Uterus (tissue), 4 donors: ENCODE results near the gene RALGPS1. TPM values are rescaled to one million over a fixed set of nuclear protein-coding genes. Genes with fewer than 3 reads are reported as not detected.

ENCODE experiments used
- DNase-seq, 2 donors: peaks; one replicate each; pipeline ENCODE4 v3.0.0-alpha.2; 2019 to 2020
- H3K27ac ChIP-seq, 2 donors: fragments of 200-600 bp; sonication (generic); 1 replicate in 1 of 2; 2 replicates in 1 of 2; pipeline ENCODE4 v1.5.1; 2016 to 2018
- H3K27me3 ChIP-seq, 2 donors: fragments of 200-600 bp; sonication (generic); one replicate each; pipeline ENCODE4 v1.5.1; 2018 to 2019; ENCODE audit warnings: control low read depth in 1 of 2
- H3K36me3 ChIP-seq, 2 donors: fragments of 200-600 bp; sonication (generic); one replicate each; pipeline ENCODE4 v1.5.1; 2019; ENCODE audit warnings: control low read depth in 1 of 2
- H3K4me1 ChIP-seq, 2 donors: fragments of 200-600 bp; sonication (generic); one replicate each; pipeline ENCODE4 v1.5.1; 2018 to 2019; ENCODE audit warnings: control low read depth in 1 of 2
- H3K4me3 ChIP-seq, 2 donors: fragments of 200-600 bp; sonication (generic); 1 replicate in 1 of 2; 2 replicates in 1 of 2; pipeline ENCODE4 v1.5.1; 2018 to 2019; ENCODE audit warnings: mild to moderate bottlenecking in 1 of 2
- H3K9me3 ChIP-seq, 2 donors: fragments of 200-600 bp; sonication (generic); one replicate each; pipeline ENCODE4 v1.5.1; 2019; ENCODE audit warnings: control low read depth in 1 of 2
- POLR2A ChIP-seq, 2 donors: fragments of 450-650 bp; IDR thresholded peaks; one replicate each; pipeline ENCODE4 v1.6.1; 2016; ENCODE audit warnings: antibody characterized with exemption in 2 of 2, mild to moderate bottlenecking in 1 of 2, moderate library complexity in 1 of 2
- intact Hi-C: fragments of 100-400 bp; cut with DNase I; formaldehyde crosslinking; loops from one replicate; pipeline ENCODE4 v1.15.1; 2023; ENCODE audit warnings: low total_unique reads
- total RNA-seq, 4 donors: library from RNA; depleted of rRNA in 3 of 4; stranded (reverse); fragments of >200 nt in 3 of 4; gene quantifications; one replicate each; pipeline versions ENCODE4 v1.1.0 to v1.2.4, GENCODE V29; 2014 to 2023
- TF ChIP-seq, protein P1 (sequence below), 4 experiments: fragments of 200-600 bp in 2 of 4; fragments of 450-650 bp in 2 of 4; sonication (generic) in 2 of 4; IDR thresholded peaks; one replicate each; pipeline ENCODE4 v1.5.1; 2016 to 2019; ENCODE audit warnings: antibody characterized with exemption in 4 of 4, mild to moderate bottlenecking in 2 of 4, moderate library complexity in 1 of 4
- donor health status: DM: yes; HTN: yes; CAD: no.

The RALGPS1 gene
- total RNA-seq, 4 donors from 2014 or later: 8.5 to 16.7 (median 14.5) TPM

DNA sequence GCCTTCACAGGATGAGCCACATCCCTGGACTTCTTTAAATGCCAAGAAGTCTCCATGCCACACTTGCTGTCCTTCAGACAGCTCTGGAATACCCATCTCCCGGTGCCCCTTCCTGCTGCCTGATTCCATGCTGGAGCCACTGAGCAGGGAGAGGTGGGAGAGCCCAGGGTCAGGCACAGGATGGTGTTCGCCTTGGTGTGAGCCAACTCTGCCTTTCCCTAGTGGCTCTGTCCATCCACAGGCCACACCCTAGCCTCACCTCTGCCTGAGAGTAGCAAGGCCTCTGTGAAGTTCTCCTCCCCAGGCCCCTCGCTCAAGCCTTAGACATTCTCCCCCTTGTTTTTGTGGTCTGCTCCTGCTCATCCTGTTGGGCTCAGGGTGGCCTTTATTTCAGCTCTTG is 262.0 kb downstream of the RALGPS1 start:
- TF ChIP-seq, protein P1, sequence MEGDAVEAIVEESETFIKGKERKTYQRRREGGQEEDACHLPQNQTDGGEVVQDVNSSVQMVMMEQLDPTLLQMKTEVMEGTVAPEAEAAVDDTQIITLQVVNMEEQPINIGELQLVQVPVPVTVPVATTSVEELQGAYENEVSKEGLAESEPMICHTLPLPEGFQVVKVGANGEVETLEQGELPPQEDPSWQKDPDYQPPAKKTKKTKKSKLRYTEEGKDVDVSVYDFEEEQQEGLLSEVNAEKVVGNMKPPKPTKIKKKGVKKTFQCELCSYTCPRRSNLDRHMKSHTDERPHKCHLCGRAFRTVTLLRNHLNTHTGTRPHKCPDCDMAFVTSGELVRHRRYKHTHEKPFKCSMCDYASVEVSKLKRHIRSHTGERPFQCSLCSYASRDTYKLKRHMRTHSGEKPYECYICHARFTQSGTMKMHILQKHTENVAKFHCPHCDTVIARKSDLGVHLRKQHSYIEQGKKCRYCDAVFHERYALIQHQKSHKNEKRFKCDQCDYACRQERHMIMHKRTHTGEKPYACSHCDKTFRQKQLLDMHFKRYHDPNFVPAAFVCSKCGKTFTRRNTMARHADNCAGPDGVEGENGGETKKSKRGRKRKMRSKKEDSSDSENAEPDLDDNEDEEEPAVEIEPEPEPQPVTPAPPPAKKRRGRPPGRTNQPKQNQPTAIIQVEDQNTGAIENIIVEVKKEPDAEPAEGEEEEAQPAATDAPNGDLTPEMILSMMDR (IDR thresholded peaks at IDR 0.05): no peak
- TF ChIP-seq POLR2A (IDR thresholded peaks at IDR 0.05): no peak
- no peaks in the 10 kb centered on the region for H3K9me3 ChIP-seq
- H3K27ac ChIP-seq: peak overlapping the region in 1 of 2 donors; percentile 31
- no peaks in the 10 kb centered on the region for H3K36me3 ChIP-seq
- H3K4me1 ChIP-seq: no peaks in the 10 kb centered on the region
- H3K4me3 ChIP-seq: no peak overlapping the region
- H3K27me3 ChIP-seq: no peaks in the 10 kb centered on the region
- intact Hi-C loops: no loop called here
- DNase-seq: peak in 1 of 2 donors; percentile 13

DNA sequence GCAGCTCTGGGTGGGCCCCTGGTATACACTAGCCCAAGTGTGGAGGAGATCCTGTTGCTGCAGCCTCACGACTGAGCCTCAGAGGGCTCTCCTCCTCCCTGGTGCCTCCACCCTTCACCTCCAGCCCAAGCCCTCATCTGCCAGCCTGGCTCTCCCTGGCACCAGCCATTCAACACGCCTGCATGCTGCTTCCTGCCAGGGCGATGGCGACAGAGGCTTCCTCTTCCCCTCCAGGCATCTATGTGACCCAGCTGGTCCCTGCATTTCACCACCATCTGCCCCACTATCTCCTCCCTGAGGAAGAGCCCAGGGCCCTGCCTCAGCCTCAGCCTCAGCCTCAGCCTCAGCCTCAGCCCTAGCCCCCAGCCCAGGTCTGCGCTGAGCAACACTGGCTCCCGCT is 262.6 kb downstream of the RALGPS1 start:
- H3K27ac ChIP-seq: no peak overlapping the region
- H3K4me3 ChIP-seq: no peak overlapping the region
- intact Hi-C loops: no loop called here
- peak in 1 of 2 donors; percentile 13 for DNase-seq
- H3K9me3 ChIP-seq: no peaks in the 10 kb centered on the region
- no peaks in the 10 kb centered on the region for H3K4me1 ChIP-seq
- H3K36me3 ChIP-seq: no peaks in the 10 kb centered on the region
- no peaks in the 10 kb centered on the region for H3K27me3 ChIP-seq
- no peak for TF ChIP-seq POLR2A (IDR thresholded peaks at IDR 0.05)
- TF ChIP-seq, protein P1 (IDR thresholded peaks at IDR 0.05): no peak

DNA sequence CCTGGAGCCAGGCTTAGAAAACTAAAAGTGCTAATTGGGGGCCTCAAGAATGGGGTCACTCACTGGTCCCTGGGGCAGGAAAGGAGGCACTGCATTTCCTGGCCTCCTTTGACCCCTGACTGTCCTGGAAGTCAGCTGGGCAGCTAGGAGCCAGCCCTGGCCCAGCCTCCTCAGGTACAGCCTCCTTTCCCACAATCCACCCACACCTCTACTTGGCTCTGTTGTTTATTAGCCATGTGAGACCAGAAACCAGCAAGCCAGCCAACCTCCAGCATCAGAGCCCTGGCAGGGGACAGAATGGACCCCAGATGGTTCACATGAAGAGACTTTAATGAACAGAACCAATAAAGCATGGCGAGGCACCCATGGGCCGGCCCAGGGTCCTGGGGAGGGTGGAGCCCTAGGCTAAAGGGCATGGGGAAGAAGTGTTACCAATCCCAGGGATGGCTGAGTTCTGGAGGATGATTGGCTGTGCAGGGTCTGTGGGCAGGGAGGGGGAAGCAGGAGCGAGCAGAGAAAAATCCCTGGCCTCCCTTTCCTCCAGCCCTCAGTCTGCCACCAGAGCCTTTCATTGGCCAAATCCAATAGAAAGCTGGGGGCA is 263.2 kb downstream of the RALGPS1 start:
- no peak overlapping the region for H3K4me3 ChIP-seq
- no peaks in the 10 kb centered on the region for H3K9me3 ChIP-seq
- H3K4me1 ChIP-seq: no peaks in the 10 kb centered on the region
- H3K27ac ChIP-seq: no peak overlapping the region
- peak; percentile 8 to 11 for DNase-seq
- TF ChIP-seq, protein P1 (IDR thresholded peaks at IDR 0.05): no peak
- H3K27me3 ChIP-seq: no peaks in the 10 kb centered on the region
- intact Hi-C loops: no loop called here
- no peaks in the 10 kb centered on the region for H3K36me3 ChIP-seq

DNA sequence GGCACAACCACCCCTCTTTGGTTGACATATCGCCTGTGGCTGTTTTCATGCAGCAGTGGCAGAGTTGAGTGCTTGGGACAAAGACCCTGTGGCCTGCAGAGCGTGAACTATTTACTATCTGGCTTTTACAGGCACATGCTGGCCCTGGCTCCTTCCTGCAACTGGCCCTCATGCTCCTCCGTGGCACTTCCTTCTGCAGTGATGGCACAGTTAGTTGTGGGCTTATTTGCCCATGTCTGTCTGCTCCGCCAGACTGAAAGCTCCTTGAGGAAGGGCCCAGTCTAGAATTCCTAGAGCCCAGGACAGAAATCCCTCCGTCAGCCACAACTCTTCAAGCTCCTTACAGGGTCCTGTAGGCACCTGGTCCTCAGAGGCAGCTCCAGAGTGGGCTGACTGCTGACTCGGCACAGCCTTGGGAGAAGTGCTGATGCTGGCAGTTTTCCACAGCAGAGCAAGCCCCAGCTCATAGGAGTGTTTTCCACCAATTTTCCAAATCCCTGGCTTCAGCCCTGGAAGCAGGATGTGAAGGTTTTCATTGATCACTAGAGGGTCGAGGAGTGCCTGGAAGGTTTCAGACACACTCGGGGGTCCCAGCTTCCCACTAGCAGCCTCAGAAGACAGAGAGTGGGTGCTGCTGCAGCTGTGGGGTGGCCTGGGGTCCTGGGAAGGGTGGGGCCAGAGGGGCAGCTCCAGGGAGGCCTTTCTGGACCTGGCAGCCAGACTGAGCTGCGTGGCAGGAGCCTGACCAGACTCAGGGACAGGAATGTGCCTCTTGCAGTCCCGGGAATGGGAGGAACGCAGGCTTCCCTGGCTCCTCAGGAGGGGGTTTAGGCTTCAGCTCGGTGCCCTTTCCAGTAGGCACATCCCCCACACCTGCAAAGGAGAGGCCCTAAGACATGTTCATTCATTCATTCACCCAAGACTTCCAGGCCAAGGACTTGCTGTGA is 264.4 kb downstream of the RALGPS1 start:
- H3K36me3 ChIP-seq: no peaks in the 10 kb centered on the region
- TF ChIP-seq, protein P1 (IDR thresholded peaks at IDR 0.05): no peak
- no peak for TF ChIP-seq POLR2A (IDR thresholded peaks at IDR 0.05)
- peak overlapping the region; percentile 10 to 17 for H3K27ac ChIP-seq
- no peak overlapping the region for H3K4me3 ChIP-seq
- peak; percentile 32 to 34 for DNase-seq
- H3K4me1 ChIP-seq: no peaks in the 10 kb centered on the region
- H3K9me3 ChIP-seq: no peaks in the 10 kb centered on the region
- H3K27me3 ChIP-seq: no peaks in the 10 kb centered on the region
- intact Hi-C loops: no loop called here
